CD14-positive monocyte (primary cell): Measurements from ENCODE around the gene TECTB. TPM values are rescaled to one million over a fixed set of nuclear protein-coding genes. Genes with fewer than 3 reads are reported as not detected.

Source experiments
- DNase-seq, 3 donors: peaks; one replicate each; pipeline ENCODE4 v3.0.0-alpha.2; 2011 to 2022
- H2AFZ ChIP-seq: 2 replicates; pipeline ENCODE4 v1.6.0; 2012; ENCODE audit warnings: mild to moderate bottlenecking, low read depth, low read length, inconsistent platforms; ENCODE audit not compliant: insufficient read depth, poor library complexity, severe bottlenecking
- H3K27ac ChIP-seq, 2 donors: 1 replicate in 1 of 2; 2 replicates in 1 of 2; pipeline ENCODE4 v1.5.1; 2012 to 2013; ENCODE audit warnings: low read length in 2 of 2, control low read depth in 1 of 2, inconsistent platforms in 1 of 2, low read depth in 1 of 2, mild to moderate bottlenecking in 1 of 2
- H3K27me3 ChIP-seq, 2 donors: one replicate each; pipeline versions ENCODE4 v1.6.0 to v1.6.1; 2011 to 2013; ENCODE audit warnings: low read length in 2 of 2; ENCODE audit not compliant: control insufficient read depth in 2 of 2, insufficient read depth in 2 of 2
- H3K36me3 ChIP-seq, 2 donors: replicated peaks in 1 of 2; 1 replicate in 1 of 2; 2 replicates in 1 of 2; pipeline versions ENCODE4 v1.5.1 to v1.6.1; 2012 to 2013; ENCODE audit warnings: low read length in 2 of 2, control low read depth in 1 of 2, inconsistent platforms in 1 of 2, mild to moderate bottlenecking in 1 of 2; ENCODE audit not compliant: insufficient read depth in 2 of 2, control insufficient read depth in 1 of 2
- H3K4me1 ChIP-seq, 2 donors: 1 replicate in 1 of 2; 2 replicates in 1 of 2; pipeline versions ENCODE4 v1.5.1 to v1.6.1; 2012 to 2013; ENCODE audit warnings: low read length in 2 of 2, control low read depth in 1 of 2, inconsistent platforms in 1 of 2, mild to moderate bottlenecking in 1 of 2, moderate library complexity in 1 of 2; ENCODE audit not compliant: insufficient read depth in 2 of 2, control insufficient read depth in 1 of 2
- H3K4me2 ChIP-seq: replicated peaks from 2 replicates; pipeline ENCODE3; 2012; ENCODE audit warnings: low read length, moderate library complexity, mild to moderate bottlenecking; ENCODE audit not compliant: poor library complexity, severe bottlenecking; ENCODE audit errors: extremely low read depth
- H3K4me3 ChIP-seq, 3 experiments: fragments of 200-600 bp in 1 of 3; sonication (generic) in 1 of 3; replicated peaks in 1 of 3; 1 replicate in 2 of 3; 2 replicates in 1 of 3; pipeline ENCODE4 v1.5.1; 2011 to 2013; ENCODE audit warnings: low read length in 3 of 3, mild to moderate bottlenecking in 3 of 3, control low read depth in 2 of 3, low read depth in 2 of 3, inconsistent platforms in 1 of 3, moderate library complexity in 1 of 3
- H3K79me2 ChIP-seq: 2 replicates; pipeline ENCODE4 v1.6.0; 2012; ENCODE audit warnings: mild to moderate bottlenecking, control low read depth, inconsistent platforms, low read length, moderate library complexity; ENCODE audit not compliant: insufficient read depth
- H3K9ac ChIP-seq: 2 replicates; pipeline ENCODE4 v1.6.0; 2017; ENCODE audit warnings: low read length, mild to moderate bottlenecking; ENCODE audit not compliant: insufficient read depth, poor library complexity, severe bottlenecking
- H3K9me3 ChIP-seq, 2 donors: replicated peaks in 1 of 2; 1 replicate in 1 of 2; 2 replicates in 1 of 2; pipeline versions ENCODE4 v1.5.1 to v1.6.1; 2012 to 2013; ENCODE audit warnings: low read length in 2 of 2, control low read depth in 1 of 2; ENCODE audit not compliant: control insufficient read depth in 1 of 2, insufficient read depth in 1 of 2
- H4K20me1 ChIP-seq: 2 replicates; pipeline ENCODE4 v1.6.0; 2012; ENCODE audit warnings: mild to moderate bottlenecking, low read length, control low read depth, moderate library complexity; ENCODE audit not compliant: insufficient read depth
- H3K27ac Mint-ChIP-seq, 7 donors: one replicate each; pipeline ENCODE4 v1.8.0; 2020; ENCODE audit warnings: mild to moderate bottlenecking in 7 of 7, mixed read lengths in 7 of 7, moderate library complexity in 6 of 7, inconsistent platforms in 2 of 7
- H3K27me3 Mint-ChIP-seq, 3 donors: one replicate each; pipeline ENCODE4 v1.8.0; 2021 to 2022; ENCODE audit warnings: low read depth in 3 of 3, mild to moderate bottlenecking in 3 of 3, mixed read lengths in 3 of 3, moderate library complexity in 3 of 3, inconsistent platforms in 1 of 3
- H3K36me3 Mint-ChIP-seq, 2 donors: one replicate each; pipeline ENCODE4 v1.8.0; 2020; ENCODE audit warnings: mixed read lengths in 2 of 2, inconsistent platforms in 1 of 2, mild to moderate bottlenecking in 1 of 2
- H3K4me1 Mint-ChIP-seq: one replicate; pipeline ENCODE4 v1.8.0; 2020; ENCODE audit warnings: mild to moderate bottlenecking, mixed read lengths
- H3K4me3 Mint-ChIP-seq, 2 donors: one replicate each; pipeline ENCODE4 v1.8.0; 2020; ENCODE audit warnings: mild to moderate bottlenecking in 2 of 2, mixed read lengths in 2 of 2, moderate library complexity in 1 of 2
- H3K9me3 Mint-ChIP-seq, 7 donors: one replicate each; pipeline ENCODE4 v1.8.0; 2020 to 2022; ENCODE audit warnings: mixed read lengths in 7 of 7, mild to moderate bottlenecking in 6 of 7, moderate library complexity in 6 of 7, inconsistent platforms in 2 of 7
- WGBS: methylation state at CpG from one replicate; pipeline ENCODE4 v1.1.5; 2013; ENCODE audit warnings: missing lambda C conversion rate; ENCODE audit not compliant: insufficient coverage; 5-methylcytosine and 5-hydroxymethylcytosine counted together
- intact Hi-C, 2 donors: fragments of 100-400 bp; cut with micrococcal nuclease; formaldehyde crosslinking; loops; one replicate each; pipeline versions ENCODE4 v1.15.0 to v1.15.1; 2023
- polyA plus RNA-seq, 3 donors: library from polyadenylated mRNA; depleted of rRNA in 1 of 3; unstranded in 2 of 3; stranded (reverse) in 1 of 3; fragments of 300-500 nt in 2 of 3; fragments of >200 nt in 1 of 3; fragmentation: Illumina TruSeq in 2 of 3; gene quantifications; 1 replicate in 2 of 3; 2 replicates in 1 of 3; pipeline ENCODE4 v1.2.3, GENCODE V29; 2012 to 2021
- TF ChIP-seq, protein P1 (sequence below): fragments of 200-600 bp; IDR thresholded peaks from one replicate; pipeline ENCODE4 v1.8.0; 2022; ENCODE audit warnings: antibody characterized with exemption, mild to moderate bottlenecking

TECTB gene
- polyA plus RNA-seq, 3 donors, result not detected

DNA sequence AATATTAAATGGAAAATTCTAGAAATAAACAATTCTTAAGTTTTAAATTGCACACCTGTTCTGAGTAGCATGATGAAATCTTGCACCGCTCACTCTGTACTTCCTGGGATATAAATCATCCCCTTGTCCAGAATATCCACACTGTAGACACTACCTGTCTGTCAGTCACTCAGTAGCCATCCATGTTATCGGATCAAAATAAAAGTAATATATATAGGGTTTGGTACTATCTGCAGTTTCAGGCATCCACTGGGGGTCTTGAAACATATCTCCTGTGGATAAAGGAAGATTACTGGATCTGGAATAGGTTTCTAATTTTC lies 6.8 kb downstream of the TECTB start:
- DNase-seq, result no peak
- no peak overlapping the region for H3K27ac ChIP-seq
- H3K36me3 ChIP-seq, result no peaks in the 10 kb centered on the region
- intact Hi-C loops, result no loop called here
- H3K36me3 Mint-ChIP-seq, result no peaks in the 10 kb centered on the region
- H3K4me3 Mint-ChIP-seq, result no peak overlapping the region
- H3K9me3 ChIP-seq, result no peaks in the 10 kb centered on the region
- peaks cover 9 to 20% (median 13%) of the 10 kb centered on the region in 3 donors for H3K27me3 Mint-ChIP-seq
- TF ChIP-seq, protein P1, sequence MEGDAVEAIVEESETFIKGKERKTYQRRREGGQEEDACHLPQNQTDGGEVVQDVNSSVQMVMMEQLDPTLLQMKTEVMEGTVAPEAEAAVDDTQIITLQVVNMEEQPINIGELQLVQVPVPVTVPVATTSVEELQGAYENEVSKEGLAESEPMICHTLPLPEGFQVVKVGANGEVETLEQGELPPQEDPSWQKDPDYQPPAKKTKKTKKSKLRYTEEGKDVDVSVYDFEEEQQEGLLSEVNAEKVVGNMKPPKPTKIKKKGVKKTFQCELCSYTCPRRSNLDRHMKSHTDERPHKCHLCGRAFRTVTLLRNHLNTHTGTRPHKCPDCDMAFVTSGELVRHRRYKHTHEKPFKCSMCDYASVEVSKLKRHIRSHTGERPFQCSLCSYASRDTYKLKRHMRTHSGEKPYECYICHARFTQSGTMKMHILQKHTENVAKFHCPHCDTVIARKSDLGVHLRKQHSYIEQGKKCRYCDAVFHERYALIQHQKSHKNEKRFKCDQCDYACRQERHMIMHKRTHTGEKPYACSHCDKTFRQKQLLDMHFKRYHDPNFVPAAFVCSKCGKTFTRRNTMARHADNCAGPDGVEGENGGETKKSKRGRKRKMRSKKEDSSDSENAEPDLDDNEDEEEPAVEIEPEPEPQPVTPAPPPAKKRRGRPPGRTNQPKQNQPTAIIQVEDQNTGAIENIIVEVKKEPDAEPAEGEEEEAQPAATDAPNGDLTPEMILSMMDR, result no peak
- H3K4me3 ChIP-seq, result no peak overlapping the region
- no peak overlapping the region for H3K4me2 ChIP-seq
- no peak overlapping the region for H3K9ac ChIP-seq
- no peaks in the 10 kb centered on the region for H3K4me1 Mint-ChIP-seq
- H3K27ac Mint-ChIP-seq, result no peak overlapping the region
- no CpG with 5 or more reads among the region's 2 CpGs for WGBS
- no peak overlapping the region for H2AFZ ChIP-seq
- no peaks in the 10 kb centered on the region for H3K4me1 ChIP-seq
- no peaks in the 10 kb centered on the region for H3K9me3 Mint-ChIP-seq
- no peaks in the 10 kb centered on the region for H3K79me2 ChIP-seq
- H4K20me1 ChIP-seq, result no peaks in the 10 kb centered on the region
- peaks cover 3 to 7% of the 10 kb centered on the region in 2 donors for H3K27me3 ChIP-seq

DNA sequence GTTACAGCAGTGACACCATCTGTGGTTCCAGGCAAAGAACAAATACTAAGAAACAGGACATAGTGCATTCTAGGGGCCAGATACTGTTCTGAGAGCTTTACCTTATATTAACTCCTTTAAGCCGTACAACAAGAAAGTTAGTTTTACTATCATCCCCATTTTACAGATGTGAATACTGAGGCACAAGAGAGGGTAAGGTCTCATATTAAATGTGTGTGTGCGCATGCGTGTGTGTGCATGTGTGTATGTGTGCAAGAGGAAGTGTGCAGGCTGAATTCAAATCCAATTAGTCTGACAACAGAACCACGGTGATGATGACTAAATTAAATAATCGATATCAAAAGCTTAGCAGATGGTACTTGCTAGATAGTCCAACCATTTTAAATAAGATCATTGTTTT lies 11.0 kb downstream of the TECTB start:
- no peak overlapping the region for H3K4me2 ChIP-seq
- H3K27ac ChIP-seq, result no peak overlapping the region
- H3K4me1 ChIP-seq, result no peaks in the 10 kb centered on the region
- Mint-ChIP-seq H3K4me3 (peak overlapping the region in 1 of 2 donors; percentile 35), H3K27me3 (peaks cover 14 to 32% (median 15%) of the 10 kb centered on the region in 3 donors), H3K27ac (no peak overlapping the region), H3K36me3 (no peaks in the 10 kb centered on the region), H3K9me3 (no peaks in the 10 kb centered on the region), H3K4me1 (no peaks in the 10 kb centered on the region)
- TF ChIP-seq, protein P1, result no peak
- H4K20me1 ChIP-seq, result no peaks in the 10 kb centered on the region
- no peak overlapping the region for H3K4me3 ChIP-seq
- no peak for DNase-seq
- H3K9me3 ChIP-seq, result no peaks in the 10 kb centered on the region
- intact Hi-C loops, result no loop called here
- no peak overlapping the region for H3K9ac ChIP-seq
- H3K36me3 ChIP-seq, result no peaks in the 10 kb centered on the region
- no peak overlapping the region for H2AFZ ChIP-seq
- H3K27me3 ChIP-seq, result peaks cover 3 to 4% of the 10 kb centered on the region in 2 donors
- no peaks in the 10 kb centered on the region for H3K79me2 ChIP-seq
- no CpG with 5 or more reads among the region's 5 CpGs for WGBS
